ENCODE data around the gene PPEF1.

DNA sequence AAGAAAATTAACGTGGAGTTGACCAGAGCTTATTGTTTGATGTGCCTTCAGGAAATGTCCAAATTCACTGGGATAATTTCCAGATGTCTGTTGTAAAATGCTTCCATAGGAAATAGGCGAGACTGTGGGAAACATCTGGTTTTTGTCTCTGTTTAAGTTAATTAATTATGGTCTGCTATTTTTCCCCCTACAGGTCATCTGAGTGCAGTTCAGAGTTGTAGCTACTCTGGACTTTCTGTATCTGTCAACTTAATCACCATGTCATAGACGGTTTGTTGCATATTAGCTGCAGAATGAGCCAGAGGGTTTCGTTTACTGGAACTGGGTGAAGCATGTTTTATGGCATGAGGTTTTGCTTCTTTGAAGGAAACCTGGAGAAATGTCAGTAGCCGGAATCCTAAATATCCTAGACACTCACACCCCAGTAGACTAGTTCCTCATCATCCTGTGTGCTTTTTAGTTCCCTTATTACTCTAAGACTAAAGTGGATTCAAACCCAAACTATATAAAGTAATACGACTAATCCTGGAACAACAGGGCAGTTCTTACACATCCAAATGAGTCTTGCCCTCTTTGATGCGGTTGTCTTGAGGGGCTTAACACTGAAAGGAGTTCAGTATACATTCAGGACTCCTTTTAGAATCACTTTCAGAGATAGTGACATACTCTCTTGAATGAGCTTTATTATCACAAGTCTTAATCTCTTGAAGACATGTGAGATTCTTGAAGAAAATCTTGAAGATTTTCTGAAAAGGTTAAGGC is 62.5 kb downstream of the PPEF1 start:
- TF ChIP-seq SMAD3 (CRISPR knock-in tag; IDR thresholded peaks at IDR 0.05) (no peak), PHF20 (CRISPR knock-in tag; IDR thresholded peaks at IDR 0.05) (no peak), ZMYM4 (CRISPR knock-in tag; IDR thresholded peaks at IDR 0.05) (no peak), ZNF251 (CRISPR knock-in tag; IDR thresholded peaks at IDR 0.05) (no peak), RBM39 (IDR thresholded peaks at IDR 0.05; ENCODE audit: low read depth, low read length, poor library complexity, severe bottlenecking) (no peak), RAD21 (CRISPR knock-in tag; IDR thresholded peaks at IDR 0.05) (no peak), CHCHD3 (CRISPR knock-in tag; IDR thresholded peaks at IDR 0.05) (no peak), ZNF782 (CRISPR knock-in tag; IDR thresholded peaks at IDR 0.05; ENCODE audit: borderline replicate concordance) (no peak), ZNF282 (IDR thresholded peaks at IDR 0.05; ENCODE audit: partially characterized antibody) (no peak), KDM5B (CRISPR knock-in tag; IDR thresholded peaks at IDR 0.05; ENCODE audit: borderline replicate concordance) (no peak)
- TF ChIP-seq, protein P1, sequence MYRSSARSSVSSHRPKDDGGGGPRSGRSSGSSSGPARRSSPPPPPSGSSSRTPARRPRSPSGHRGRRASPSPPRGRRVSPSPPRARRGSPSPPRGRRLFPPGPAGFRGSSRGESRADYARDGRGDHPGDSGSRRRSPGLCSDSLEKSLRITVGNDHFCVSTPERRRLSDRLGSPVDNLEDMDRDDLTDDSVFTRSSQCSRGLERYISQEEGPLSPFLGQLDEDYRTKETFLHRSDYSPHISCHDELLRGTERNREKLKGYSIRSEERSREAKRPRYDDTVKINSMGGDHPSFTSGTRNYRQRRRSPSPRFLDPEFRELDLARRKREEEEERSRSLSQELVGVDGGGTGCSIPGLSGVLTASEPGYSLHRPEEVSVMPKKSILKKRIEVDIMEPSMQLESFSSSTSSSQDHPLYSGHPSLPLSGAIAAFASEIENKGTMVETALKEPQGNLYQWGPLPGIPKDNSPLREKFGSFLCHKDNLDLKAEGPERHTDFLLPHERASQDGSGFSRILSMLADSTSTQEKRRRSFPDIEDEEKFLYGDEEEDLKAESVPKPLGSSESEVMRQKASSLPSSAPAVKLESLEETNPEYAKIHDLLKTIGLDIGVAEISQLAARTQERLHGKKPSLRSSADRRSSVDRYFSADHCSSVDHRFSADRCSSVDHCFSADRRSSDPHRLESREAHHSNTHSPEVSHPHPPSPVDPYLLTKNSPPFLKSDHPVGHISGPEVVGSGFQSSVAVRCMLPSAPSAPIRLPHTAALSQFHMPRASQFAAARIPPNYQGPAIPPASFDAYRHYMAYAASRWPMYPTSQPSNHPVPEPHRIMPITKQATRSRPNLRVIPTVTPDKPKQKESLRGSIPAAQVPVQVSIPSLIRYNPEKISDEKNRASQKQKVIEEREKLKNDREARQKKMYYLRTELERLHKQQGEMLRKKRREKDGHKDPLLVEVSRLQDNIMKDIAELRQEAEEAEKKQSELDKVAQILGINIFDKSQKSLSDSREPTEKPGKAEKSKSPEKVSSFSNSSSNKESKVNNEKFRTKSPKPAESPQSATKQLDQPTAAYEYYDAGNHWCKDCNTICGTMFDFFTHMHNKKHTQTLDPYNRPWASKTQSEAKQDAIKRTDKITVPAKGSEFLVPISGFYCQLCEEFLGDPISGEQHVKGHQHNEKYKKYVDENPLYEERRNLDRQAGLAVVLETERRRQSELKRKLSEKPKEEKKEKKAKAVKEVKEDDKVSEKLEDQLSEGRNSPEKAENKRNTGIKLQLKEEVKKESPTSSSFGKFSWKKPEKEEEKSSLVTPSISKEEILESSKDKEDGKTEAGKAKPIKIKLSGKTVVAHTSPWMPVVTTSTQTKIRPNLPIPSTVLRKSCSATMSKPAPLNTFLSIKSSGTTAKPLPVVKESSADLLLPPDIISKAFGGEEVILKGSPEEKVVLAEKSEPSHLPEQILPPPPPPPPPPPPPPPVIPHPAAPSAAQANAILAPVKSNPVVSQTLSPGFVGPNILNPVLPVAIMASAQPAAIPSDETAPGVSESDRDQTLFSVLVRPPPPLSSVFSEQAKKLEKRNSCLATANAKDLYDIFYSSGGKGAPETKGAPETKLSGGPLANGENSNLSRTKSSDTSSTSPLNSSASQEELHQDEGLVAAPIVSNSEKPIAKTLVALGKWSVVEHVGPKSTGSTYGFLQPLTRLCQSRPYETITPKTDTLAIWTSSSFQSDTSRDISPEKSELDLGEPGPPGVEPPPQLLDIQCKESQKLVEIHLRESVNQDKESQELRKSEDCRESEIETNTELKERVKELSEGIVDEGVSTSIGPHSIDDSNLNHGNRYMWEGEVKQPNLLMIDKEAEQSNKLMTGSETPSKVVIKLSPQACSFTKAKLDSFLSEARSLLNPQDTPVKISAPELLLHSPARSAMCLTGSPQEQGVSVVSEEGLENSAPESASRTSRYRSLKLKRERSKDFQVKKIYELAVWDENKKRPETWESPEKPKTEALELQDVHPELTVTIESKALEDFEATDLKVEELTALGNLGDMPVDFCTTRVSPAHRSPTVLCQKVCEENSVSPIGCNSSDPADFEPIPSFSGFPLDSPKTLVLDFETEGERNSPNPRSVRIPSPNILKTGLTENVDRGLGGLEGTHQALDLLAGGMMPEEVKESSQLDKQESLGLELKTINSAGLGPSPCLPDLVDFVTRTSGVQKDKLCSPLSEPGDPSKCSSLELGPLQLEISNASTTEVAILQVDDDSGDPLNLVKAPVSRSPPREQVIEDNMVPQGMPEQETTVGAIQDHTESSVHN (CRISPR knock-in tag; IDR thresholded peaks at IDR 0.05), result no peak
- TF ChIP-seq, protein P2, sequence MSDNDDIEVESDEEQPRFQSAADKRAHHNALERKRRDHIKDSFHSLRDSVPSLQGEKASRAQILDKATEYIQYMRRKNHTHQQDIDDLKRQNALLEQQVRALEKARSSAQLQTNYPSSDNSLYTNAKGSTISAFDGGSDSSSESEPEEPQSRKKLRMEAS (IDR thresholded peaks at IDR 0.05), result no peak
- TF ChIP-seq, protein P3, sequence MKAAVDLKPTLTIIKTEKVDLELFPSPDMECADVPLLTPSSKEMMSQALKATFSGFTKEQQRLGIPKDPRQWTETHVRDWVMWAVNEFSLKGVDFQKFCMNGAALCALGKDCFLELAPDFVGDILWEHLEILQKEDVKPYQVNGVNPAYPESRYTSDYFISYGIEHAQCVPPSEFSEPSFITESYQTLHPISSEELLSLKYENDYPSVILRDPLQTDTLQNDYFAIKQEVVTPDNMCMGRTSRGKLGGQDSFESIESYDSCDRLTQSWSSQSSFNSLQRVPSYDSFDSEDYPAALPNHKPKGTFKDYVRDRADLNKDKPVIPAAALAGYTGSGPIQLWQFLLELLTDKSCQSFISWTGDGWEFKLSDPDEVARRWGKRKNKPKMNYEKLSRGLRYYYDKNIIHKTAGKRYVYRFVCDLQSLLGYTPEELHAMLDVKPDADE (CRISPR knock-in tag; IDR thresholded peaks at IDR 0.05), result no peak
- TF ChIP-seq, protein P4, sequence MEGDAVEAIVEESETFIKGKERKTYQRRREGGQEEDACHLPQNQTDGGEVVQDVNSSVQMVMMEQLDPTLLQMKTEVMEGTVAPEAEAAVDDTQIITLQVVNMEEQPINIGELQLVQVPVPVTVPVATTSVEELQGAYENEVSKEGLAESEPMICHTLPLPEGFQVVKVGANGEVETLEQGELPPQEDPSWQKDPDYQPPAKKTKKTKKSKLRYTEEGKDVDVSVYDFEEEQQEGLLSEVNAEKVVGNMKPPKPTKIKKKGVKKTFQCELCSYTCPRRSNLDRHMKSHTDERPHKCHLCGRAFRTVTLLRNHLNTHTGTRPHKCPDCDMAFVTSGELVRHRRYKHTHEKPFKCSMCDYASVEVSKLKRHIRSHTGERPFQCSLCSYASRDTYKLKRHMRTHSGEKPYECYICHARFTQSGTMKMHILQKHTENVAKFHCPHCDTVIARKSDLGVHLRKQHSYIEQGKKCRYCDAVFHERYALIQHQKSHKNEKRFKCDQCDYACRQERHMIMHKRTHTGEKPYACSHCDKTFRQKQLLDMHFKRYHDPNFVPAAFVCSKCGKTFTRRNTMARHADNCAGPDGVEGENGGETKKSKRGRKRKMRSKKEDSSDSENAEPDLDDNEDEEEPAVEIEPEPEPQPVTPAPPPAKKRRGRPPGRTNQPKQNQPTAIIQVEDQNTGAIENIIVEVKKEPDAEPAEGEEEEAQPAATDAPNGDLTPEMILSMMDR (CRISPR knock-in tag; IDR thresholded peaks at IDR 0.05), result no peak

Measured in HepG2 (cell line).